HPDE6-E6E7 (cell line): ENCODE measurements around the gene STARD13.
A peak's percentile ranks its signal among the peaks of the same experiment; 100 is the strongest.

Experiments
- DNase-seq: peaks from one replicate; pipeline ENCODE4 v3.0.0; 2011; ENCODE audit warnings: missing footprints; ENCODE audit errors: extremely low spot score

STARD13 gene

DNA sequence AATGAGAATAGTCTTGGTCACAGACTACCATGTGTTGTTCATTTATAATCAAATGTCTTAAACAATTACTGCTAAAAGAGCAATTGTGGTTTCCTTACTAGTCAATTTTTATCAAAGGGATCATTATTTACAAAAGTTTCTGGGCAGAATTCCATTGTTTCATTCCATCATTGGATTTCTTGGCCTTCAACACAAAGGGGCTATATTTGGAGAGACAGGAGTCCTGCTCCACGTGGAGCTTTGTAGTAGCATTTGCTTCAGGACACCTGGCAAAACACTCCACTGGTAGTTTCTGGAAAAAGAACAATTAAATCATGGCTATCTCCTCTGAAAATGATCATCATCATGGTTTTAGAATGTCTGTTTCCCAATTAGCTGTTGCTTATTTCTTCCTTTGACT, 22.3 kb upstream of the STARD13 start:
- DNase-seq: no peak

- DNase-seq: no peak
These were observed 18.5 kb upstream of the STARD13 start for GRCh38 chr13:33303855-33304597.

GRCh38 chr13:33299626-33300025, 14.1 kb upstream of the STARD13 start:
- no peak for DNase-seq

- DNase-seq: no peak
These were observed 11.4 kb upstream of the STARD13 start for GRCh38 chr13:33296793-33297425.

GRCh38 chr13:33292712-33293111, 7.2 kb upstream of the STARD13 start:
- no peak for DNase-seq

GRCh38 chr13:33290421-33290965, 4.9 kb upstream of the STARD13 start:
- DNase-seq: no peak

DNA sequence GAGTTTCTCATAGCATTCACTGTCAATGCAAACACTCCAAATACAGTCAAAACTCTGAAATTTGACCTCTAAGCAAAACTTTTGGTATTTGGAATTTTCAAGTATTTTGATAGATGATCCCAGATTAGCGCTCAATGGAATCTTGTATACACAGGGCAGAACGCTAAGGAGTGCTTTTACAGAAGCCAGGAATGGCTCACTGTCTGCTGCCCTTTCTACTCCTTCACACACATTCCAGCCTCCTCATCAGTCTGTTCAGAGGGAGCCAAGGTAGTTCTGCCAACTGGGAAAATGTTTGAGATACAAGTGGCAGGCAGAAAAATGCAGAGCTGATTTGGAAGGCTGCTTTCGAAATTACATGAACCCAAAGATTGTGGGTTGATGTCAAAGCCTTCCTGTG, 4.4 kb upstream of the STARD13 start:
- no peak for DNase-seq

DNA sequence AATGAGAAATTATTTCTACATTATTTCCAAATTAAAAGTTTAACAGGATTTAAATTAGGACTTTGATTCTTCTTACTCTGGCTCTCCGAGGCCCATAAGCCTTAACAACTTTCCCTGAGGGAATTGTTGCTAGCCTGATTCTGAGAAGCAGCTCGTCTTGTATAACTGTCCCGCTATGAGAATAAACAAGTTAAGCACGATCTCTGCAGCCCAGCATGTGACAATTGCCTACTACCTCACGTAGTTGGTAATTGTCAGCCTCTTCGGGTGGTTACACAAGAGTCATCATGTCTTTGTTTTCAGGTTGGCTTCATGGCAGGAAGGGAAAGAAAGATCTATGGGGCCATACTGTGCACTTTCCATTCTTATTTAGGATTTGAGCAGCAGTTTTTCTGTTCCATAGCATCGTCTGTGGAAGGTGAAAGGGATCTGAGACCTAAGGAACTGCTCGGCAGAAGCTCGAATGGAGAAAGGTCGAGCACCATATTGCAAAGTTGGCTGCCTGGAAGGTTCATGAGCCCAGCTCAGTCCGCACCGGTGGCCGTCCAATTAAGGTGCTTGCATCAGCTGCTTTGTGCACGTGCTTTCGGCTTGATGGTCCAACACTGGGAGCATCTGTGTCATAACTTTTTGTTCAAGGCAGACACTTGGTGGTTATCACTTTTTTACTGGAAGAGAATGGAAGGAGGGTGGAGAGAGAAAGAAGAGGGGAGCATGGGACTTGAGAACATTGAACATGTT, 1.8 kb upstream of the STARD13 start:
- no peak for DNase-seq

DNA sequence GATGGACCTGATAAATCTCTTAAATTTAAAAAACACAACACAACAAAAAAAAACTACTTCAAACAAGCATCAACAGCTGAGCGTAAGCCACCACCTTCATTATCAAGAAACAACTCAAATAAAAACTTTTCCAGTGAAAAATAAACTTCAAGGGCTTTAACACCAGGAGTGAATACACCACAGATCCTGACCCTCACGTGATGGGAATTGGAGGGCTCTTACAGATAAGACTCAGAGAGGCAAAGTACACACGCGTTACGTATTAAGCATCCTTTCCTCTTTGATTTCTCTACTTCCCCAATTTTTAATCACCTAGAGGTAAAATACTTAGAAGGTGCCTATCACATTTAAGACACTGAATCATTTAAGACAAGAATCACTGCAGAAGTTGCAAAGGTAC, 573 bp upstream of the STARD13 start:
- DNase-seq: no peak

DNA sequence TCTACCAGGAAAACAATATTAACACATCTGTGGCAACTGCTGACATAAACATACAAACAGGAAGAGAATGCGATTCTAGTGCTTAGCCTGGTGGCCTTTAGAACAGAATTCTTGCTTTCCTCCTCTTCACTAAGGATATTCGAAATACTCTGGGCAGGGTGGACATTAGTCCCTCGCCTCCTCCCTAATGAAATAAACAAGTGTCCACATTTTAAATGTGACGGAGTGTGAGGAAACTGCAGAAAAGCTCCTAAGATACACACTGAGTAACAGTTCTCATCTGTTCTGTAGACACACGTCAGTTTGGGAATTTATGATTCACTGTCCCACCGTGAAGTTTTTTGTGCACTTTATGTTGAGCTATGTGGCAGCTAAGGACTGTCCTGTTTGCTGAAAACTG, 639 bp downstream of the STARD13 start:
- no peak for DNase-seq

DNA sequence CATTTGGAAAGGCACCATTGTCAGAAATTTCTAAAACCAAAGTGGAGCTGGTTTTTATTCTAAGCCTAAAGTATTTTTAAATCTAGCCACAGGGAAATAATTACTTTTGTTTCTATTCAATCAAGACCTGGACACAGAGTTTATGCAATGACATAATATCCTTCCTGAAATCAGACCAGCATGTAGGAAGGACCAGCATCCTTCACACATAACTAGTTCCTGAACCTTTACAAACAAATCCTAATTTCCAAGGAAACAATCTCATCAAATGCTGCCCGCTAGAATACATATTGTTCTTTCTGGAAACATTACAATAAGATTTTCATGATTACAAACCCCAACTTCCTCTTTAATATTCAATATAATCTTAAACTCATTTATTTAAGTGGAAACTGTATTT, 1.5 kb downstream of the STARD13 start:
- DNase-seq: no peak

DNA sequence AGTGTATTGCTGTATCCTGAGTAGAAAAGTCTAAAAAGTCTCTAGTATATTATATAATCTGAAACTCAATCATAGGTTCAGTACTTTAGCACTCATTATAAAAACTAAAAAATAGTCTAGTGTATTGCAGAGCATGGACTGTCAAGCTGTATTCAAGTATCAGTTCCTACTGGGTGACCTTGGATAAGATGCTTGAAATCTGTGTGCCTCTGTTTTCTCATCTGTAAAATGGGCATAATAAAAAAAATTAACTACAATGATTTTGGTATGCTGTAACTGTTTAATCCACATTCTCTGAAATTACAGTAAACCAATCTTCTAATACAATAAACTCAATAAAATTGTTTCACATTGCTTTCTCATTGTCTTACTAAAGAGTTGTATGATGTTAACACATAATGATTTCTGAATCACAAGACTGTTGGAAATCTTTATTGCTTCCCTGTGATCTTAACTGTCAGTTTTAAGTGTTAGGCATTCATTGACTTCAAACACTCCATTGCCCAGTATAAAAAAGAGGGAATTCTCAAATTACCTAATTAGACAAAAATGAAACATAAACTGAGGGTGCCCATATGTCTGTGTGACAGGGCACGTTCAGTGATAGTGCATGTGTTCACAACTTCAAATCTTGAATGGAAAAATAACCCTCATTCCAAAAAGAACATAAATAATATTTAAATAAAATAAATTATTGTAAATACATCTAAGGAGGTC, 2.2 kb downstream of the STARD13 start:
- DNase-seq: no peak

GRCh38 chr13:33281951-33282595, 3.5 kb downstream of the STARD13 start:
- DNase-seq: peak; percentile 6

DNA sequence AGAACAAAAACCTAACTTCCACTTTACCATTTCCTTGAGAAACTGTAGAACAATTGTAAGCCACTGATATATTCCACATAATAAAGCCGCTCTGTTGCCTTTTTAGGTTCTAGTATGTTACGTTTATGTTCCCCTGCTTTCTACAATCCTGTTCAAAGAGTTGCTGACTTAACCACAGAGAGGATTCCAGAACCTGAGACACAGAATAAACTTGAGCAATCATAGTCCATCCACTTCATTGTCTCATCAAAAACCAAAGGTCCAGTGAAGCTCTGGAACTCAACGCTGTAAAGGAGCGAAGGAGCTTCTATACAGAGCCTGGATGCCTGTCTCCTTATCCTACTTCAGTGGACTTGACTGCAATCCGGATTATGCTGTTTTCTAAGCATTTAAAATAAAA, 4.6 kb downstream of the STARD13 start:
- no peak for DNase-seq

DNA sequence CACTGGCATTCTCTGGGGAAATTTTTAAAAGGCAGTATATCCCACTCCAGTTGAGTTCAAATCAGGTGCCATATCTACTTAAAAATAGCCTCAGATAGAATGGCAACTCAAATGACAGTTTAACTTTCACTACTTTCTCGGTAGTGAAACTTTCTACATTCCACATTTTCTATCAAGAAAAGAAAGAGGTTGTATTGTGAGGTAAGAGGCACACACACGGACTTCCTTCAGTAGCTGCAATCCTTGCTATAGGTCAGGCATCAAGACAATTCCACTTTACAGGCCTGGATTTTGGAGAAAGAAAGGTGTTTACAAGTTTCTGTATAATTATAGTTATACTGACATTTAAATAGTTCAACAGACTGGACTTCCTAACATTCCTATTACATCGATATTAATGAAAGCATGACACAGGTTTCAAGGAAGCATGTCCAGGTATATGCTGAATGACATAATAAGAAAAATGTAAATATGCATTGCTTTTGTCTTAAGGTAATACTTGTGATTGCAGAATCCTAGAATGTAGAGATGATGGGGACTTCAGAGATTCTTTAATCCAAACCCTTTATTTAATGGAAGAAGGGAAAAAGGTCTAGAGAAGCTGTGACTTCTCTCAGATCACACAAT, 5.2 kb downstream of the STARD13 start:
- no peak for DNase-seq

DNA sequence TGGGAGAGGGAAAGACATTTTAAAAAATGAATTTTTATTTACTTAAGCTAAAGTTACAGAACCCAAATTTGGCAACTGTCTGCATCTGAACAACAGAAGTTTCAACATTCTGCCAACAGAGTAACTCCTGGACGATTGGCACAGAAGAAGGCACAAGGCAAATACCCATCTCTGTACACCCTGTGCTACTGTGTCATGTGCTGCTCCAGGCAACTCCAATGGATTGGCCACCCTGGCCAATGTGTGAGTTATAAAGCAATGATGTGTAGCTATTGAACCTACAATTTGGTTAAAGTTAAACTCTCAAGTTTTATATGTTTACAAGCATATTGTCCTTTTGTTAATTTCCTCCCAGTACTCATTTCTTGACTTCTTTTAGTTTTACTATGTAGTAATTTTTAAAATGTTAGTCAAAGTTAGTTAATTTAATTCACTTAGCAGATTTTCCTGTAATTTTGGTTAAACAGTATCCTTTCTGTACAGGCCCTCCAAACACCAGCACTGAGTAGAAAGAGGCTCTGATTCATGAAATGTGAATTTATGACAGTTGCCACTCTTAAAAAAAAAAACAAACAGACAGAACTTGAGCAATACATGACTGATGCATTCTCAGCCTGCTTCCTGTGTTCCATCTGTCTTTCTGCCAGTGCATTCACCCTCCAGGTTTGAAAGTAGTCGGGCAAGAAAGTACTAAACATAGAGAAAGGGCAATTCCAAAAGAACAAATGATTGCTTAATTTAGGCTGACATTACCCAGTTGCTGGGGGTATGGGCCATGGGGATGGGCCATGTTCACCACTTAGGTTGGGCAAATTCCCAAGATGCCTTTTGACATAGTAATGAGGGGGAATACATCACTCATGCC, 5.9 kb downstream of the STARD13 start:
- DNase-seq: peak; percentile 9

DNA sequence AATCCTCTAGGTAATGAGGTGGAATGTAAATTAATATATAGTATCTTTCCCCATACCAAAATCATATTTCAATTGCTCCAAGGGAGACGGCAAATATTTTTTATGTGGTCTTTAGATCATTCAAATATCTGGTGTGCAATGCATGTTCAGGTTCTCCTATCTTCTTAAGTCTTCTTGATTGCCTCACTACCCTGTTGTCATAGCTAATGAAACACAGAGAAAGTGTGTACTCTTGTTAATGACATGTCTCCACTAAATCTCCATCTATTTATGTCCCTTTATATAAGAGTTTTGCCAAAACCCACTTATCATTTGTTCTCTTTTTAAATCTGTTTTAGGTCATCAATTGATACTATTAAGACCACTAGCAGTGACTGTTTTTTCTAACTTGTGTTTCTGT, 6.6 kb downstream of the STARD13 start:
- no peak for DNase-seq

DNA sequence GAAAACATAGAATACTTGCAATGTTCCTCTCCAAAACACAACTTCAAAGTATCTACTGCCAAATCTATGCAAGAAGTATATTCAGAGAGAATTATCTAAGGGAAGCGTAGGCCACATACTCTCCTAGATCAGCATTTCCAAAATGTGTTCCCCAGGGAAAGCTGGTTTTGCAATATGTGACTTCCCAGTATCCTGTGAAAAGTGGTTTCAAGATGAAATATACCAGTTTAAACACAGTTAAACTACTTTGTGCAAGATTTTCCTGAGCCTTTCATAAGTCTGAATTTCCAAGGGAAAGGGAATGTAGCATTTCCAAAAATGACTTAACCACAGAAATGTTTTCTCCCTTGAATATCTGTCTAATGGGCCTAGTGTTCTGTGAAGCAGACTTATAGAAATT, 7.6 kb downstream of the STARD13 start:
- DNase-seq: no peak

- no peak for DNase-seq
These were observed 8.4 kb downstream of the STARD13 start for GRCh38 chr13:33277037-33277740.
